ENCODE measurements around the gene RPS26. TPM values are rescaled to one million over a fixed set of nuclear protein-coding genes. Genes with fewer than 3 reads are reported as not detected.

The RPS26 gene
- total RNA-seq, 1 experiment from 2014 or later: 77.2 TPM

DNA sequence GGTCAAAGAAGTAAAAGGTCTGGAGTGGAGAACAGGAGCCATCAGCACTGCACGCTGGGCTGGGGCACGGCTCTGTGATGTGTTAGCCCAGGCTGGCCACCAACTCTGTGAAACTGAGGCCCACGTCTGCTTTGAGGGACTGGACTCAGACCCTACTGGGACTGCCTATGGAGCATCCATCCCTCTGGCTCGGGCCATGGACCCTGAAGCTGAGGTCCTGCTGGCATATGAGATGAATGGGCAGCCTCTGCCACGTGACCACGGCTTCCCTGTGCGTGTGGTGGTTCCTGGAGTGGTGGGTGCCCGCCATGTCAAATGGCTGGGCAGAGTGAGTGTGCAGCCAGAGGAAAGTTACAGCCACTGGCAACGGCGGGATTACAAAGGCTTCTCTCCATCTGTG lies 37.5 kb upstream of the RPS26 start:
- DNase-seq (ENCODE audit: low spot score) (no peak), ATAC-seq (no peak)
- TF ChIP-seq RORB (CRISPR knock-in tag; IDR thresholded peaks at IDR 0.05): no peak
- TF ChIP-seq, protein P1, sequence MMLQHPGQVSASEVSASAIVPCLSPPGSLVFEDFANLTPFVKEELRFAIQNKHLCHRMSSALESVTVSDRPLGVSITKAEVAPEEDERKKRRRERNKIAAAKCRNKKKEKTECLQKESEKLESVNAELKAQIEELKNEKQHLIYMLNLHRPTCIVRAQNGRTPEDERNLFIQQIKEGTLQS (CRISPR knock-in tag; conservative IDR thresholded peaks at IDR 0.05): no peak
- TF ChIP-seq NR2C2 (CRISPR knock-in tag; IDR thresholded peaks at IDR 0.05): no peak
- no peak for TF ChIP-seq RELA (CRISPR knock-in tag; IDR thresholded peaks at IDR 0.05; ENCODE audit: borderline replicate concordance)
- no peak for TF ChIP-seq NFATC4 (CRISPR knock-in tag; IDR thresholded peaks at IDR 0.05)
- TF ChIP-seq TEAD1 (CRISPR knock-in tag; IDR thresholded peaks at IDR 0.05): no peak
- TF ChIP-seq CREM (CRISPR knock-in tag; IDR thresholded peaks at IDR 0.05): no peak
- ChIA-PET POLR2A (no interaction called here), CTCF (interaction anchor here (1.0 kb wide), 1 partner anchor 25 kb away, joined by 3 read pairs; no protein-coding TSS in a partner anchor)
- no peaks in the 10 kb centered on the region for H3K9me3 Mint-ChIP-seq
- H3K4me1 Mint-ChIP-seq: peaks cover 19% of the 10 kb centered on the region
- no peaks in the 10 kb centered on the region; the same call in 1 of the 2 replicates for H3K27me3 Mint-ChIP-seq (ENCODE audit: low read depth)
- no peak overlapping the region for H3K4me3 Mint-ChIP-seq
- H3K36me3 Mint-ChIP-seq: peaks cover 38% of the 10 kb centered on the region
- H3K27ac Mint-ChIP-seq: no peak overlapping the region

DNA sequence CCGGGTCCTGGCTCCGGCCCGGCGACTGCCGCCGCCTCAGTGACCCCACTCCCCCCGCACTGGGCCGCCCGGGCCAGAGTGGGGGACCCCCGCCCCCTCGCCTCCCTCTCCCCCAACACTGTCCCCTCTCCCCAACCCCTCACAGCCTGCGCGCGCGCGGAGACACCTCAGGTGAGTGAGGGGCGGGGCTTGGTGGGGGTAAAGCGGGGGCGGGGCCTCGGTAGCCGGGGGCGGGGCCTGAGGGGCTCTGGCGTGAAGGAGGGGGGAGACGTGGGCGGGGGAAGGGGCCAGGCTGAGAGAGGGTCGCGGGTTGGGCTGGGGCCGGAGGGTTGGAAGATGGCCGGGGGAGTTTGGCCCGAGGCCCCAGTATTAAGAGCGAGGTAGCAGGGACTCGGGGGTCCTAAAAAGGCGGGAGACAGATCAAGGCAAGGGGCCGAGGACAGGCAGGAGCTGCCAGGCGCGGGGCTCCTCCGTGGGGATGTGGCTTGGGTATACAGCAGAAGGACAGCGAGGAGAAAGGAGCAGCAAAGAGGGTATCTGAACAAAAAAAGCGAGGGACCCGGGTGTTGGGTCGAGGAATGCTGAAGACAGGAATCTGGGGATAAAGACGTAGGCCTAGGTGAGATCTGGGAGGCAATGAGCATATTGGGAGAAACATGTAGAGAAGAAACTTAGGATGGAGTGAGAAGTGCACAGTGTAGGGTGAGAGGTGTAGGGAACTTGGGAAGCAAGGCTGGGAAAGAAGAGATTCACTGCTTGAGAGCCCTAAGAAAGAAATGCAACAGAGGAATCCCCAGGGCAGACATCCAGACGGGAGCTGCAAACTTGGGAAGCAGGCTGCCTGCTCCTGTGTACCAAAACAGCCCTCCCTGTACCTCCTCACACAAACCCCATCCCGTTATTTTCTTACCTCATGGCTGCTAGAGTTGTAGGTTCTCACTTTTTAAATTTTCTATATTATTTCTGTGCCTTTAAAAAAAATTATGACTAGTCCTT lies 33.9 kb upstream of the RPS26 start:
- ATAC-seq (peak; percentile 91), DNase-seq (ENCODE audit: low spot score) (peak; percentile 86)
- H3K27me3 Mint-ChIP-seq (ENCODE audit: low read depth): no peaks in the 10 kb centered on the region; the same call in 1 of the 2 replicates
- peaks cover 19% of the 10 kb centered on the region for H3K4me1 Mint-ChIP-seq
- peak overlapping the region; percentile 82 for H3K27ac Mint-ChIP-seq
- ChIA-PET POLR2A (interaction anchor here (0.6 to 2.8 kb wide), 9 partner anchors 11 to 214 kb away, joined by 3 to 22 read pairs (median 5); partner anchors contain the start of genes ERBB3, IKZF4, PA2G4 and RAB5B), CTCF (interaction anchor here (0.6 to 2.5 kb wide), 10 partner anchors 7 to 1235 kb away, joined by 3 to 49 read pairs (median 4); partner anchors contain the start of genes IKZF4, ORMDL2, SARNP and SUOX)
- H3K36me3 Mint-ChIP-seq: peaks cover 18% of the 10 kb centered on the region
- H3K9me3 Mint-ChIP-seq: no peaks in the 10 kb centered on the region
- H3K4me3 Mint-ChIP-seq: peak overlapping the region; percentile 84
- TF ChIP-seq JUN (CRISPR knock-in tag; IDR thresholded peaks at IDR 0.05): no peak
- TF ChIP-seq, protein P2, sequence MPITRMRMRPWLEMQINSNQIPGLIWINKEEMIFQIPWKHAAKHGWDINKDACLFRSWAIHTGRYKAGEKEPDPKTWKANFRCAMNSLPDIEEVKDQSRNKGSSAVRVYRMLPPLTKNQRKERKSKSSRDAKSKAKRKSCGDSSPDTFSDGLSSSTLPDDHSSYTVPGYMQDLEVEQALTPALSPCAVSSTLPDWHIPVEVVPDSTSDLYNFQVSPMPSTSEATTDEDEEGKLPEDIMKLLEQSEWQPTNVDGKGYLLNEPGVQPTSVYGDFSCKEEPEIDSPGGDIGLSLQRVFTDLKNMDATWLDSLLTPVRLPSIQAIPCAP (CRISPR knock-in tag; IDR thresholded peaks at IDR 0.05): no peak
- TF ChIP-seq ZNF317 (CRISPR knock-in tag; IDR thresholded peaks at IDR 0.05; ENCODE audit: borderline replicate concordance, low read depth): no peak
- no peak for TF ChIP-seq IRF2 (CRISPR knock-in tag; IDR thresholded peaks at IDR 0.05; ENCODE audit: borderline replicate concordance, low read depth)
- TF ChIP-seq, protein P3, sequence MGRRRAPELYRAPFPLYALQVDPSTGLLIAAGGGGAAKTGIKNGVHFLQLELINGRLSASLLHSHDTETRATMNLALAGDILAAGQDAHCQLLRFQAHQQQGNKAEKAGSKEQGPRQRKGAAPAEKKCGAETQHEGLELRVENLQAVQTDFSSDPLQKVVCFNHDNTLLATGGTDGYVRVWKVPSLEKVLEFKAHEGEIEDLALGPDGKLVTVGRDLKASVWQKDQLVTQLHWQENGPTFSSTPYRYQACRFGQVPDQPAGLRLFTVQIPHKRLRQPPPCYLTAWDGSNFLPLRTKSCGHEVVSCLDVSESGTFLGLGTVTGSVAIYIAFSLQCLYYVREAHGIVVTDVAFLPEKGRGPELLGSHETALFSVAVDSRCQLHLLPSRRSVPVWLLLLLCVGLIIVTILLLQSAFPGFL (CRISPR knock-in tag; IDR thresholded peaks at IDR 0.05; ENCODE audit: borderline replicate concordance): no peak
- 0 out of 2 replicates have a peak, but pooled peaks have one; percentile 12 for TF ChIP-seq FOXP1 (CRISPR knock-in tag; IDR thresholded peaks at IDR 0.05; ENCODE audit: borderline replicate concordance)
- TF ChIP-seq FOXK1 (CRISPR knock-in tag; IDR thresholded peaks at IDR 0.05): no peak
- TF ChIP-seq CREM (CRISPR knock-in tag; IDR thresholded peaks at IDR 0.05): no peak
- TF ChIP-seq ZNF423 (CRISPR knock-in tag; IDR thresholded peaks at IDR 0.05): no peak
- TF ChIP-seq OVOL2 (CRISPR knock-in tag; IDR thresholded peaks at IDR 0.05; ENCODE audit: borderline replicate concordance): no peak
- TF ChIP-seq ZNF219 (CRISPR knock-in tag; IDR thresholded peaks at IDR 0.05; ENCODE audit: borderline replicate concordance): no peak
- TF ChIP-seq FOXJ3 (CRISPR knock-in tag; IDR thresholded peaks at IDR 0.05; ENCODE audit: borderline replicate concordance): no peak
- peak; percentile 60; the same call in 1 of the 2 replicates for TF ChIP-seq EMX1 (CRISPR knock-in tag; IDR thresholded peaks at IDR 0.05)
- no peak for TF ChIP-seq JAZF1 (CRISPR knock-in tag; IDR thresholded peaks at IDR 0.05)
- no peak for TF ChIP-seq TEAD4 (CRISPR knock-in tag; IDR thresholded peaks at IDR 0.05)
- TF ChIP-seq SMAD3 (CRISPR knock-in tag; IDR thresholded peaks at IDR 0.05; ENCODE audit: borderline replicate concordance): no peak
- TF ChIP-seq, protein P4, sequence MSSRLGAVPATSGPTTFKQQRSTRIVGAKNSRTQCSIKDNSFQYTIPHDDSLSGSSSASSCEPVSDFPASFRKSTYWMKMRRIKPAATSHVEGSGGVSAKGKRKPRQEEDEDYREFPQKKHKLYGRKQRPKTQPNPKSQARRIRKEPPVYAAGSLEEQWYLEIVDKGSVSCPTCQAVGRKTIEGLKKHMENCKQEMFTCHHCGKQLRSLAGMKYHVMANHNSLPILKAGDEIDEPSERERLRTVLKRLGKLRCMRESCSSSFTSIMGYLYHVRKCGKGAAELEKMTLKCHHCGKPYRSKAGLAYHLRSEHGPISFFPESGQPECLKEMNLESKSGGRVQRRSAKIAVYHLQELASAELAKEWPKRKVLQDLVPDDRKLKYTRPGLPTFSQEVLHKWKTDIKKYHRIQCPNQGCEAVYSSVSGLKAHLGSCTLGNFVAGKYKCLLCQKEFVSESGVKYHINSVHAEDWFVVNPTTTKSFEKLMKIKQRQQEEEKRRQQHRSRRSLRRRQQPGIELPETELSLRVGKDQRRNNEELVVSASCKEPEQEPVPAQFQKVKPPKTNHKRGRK (CRISPR knock-in tag; IDR thresholded peaks at IDR 0.05; ENCODE audit: borderline replicate concordance): no peak
- TF ChIP-seq, protein P5, sequence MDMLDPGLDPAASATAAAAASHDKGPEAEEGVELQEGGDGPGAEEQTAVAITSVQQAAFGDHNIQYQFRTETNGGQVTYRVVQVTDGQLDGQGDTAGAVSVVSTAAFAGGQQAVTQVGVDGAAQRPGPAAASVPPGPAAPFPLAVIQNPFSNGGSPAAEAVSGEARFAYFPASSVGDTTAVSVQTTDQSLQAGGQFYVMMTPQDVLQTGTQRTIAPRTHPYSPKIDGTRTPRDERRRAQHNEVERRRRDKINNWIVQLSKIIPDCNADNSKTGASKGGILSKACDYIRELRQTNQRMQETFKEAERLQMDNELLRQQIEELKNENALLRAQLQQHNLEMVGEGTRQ (CRISPR knock-in tag; IDR thresholded peaks at IDR 0.05): no peak
- 0 out of 2 replicates have a peak, but pooled peaks have one; percentile 28 for TF ChIP-seq NFE2L1 (CRISPR knock-in tag; IDR thresholded peaks at IDR 0.05)
- TF ChIP-seq, protein P6, sequence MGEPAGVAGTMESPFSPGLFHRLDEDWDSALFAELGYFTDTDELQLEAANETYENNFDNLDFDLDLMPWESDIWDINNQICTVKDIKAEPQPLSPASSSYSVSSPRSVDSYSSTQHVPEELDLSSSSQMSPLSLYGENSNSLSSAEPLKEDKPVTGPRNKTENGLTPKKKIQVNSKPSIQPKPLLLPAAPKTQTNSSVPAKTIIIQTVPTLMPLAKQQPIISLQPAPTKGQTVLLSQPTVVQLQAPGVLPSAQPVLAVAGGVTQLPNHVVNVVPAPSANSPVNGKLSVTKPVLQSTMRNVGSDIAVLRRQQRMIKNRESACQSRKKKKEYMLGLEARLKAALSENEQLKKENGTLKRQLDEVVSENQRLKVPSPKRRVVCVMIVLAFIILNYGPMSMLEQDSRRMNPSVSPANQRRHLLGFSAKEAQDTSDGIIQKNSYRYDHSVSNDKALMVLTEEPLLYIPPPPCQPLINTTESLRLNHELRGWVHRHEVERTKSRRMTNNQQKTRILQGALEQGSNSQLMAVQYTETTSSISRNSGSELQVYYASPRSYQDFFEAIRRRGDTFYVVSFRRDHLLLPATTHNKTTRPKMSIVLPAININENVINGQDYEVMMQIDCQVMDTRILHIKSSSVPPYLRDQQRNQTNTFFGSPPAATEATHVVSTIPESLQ (CRISPR knock-in tag; IDR thresholded peaks at IDR 0.05): no peak
- no peak for TF ChIP-seq MYBL2 (CRISPR knock-in tag; IDR thresholded peaks at IDR 0.05)
- TF ChIP-seq GABPB1 (CRISPR knock-in tag; IDR thresholded peaks at IDR 0.05): no peak
